ENCODE measurements around the gene OCIAD1. TPM values are rescaled to one million over a fixed set of nuclear protein-coding genes. Genes with fewer than 3 reads are reported as not detected.

Gene OCIAD1
- polyA plus RNA-seq, 3 donors = 112 to 145 (median 139) TPM

DNA sequence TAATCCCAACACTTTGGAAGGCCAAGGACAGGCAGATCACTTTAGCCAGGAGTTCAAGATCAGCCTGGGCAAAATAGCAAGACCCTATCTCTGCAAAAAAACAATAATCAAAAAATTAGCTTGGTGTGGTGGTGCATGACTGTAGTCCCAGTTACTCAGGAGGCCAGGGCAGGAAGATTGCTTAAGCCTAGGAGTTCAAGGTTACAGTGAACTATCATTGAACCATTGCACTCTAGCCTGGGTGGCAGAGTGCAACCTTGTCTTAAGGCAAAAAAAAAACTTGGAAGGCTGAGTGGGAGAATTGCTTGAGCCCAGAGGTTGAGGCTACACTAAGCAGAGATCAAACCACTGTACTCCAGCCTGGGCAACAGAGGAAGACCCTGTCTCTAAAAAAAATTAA lies 45.6 kb upstream of the OCIAD1 start:
- H3K36me3 Mint-ChIP-seq = no peaks in the 10 kb centered on the region
- H3K27me3 Mint-ChIP-seq (ENCODE audit: low read depth in 3 of 3) = peaks cover 0 to 3% (median 1%) of the 10 kb centered on the region in 3 donors
- H3K36me3 ChIP-seq (replicated peaks in 1 of 2; ENCODE audit: control insufficient read depth in 1 of 2, insufficient read depth in 2 of 2, low read length in 2 of 2) = no peaks in the 10 kb centered on the region
- no peak overlapping the region for H2AFZ ChIP-seq (ENCODE audit: insufficient read depth, low read depth, low read length, poor library complexity, severe bottlenecking)
- H3K4me1 Mint-ChIP-seq = peaks cover 11% of the 10 kb centered on the region
- H3K79me2 ChIP-seq (ENCODE audit: insufficient read depth, low read length) = no peaks in the 10 kb centered on the region
- no peak overlapping the region for H3K4me2 ChIP-seq (replicated peaks; ENCODE audit: extremely low read depth, low read length, poor library complexity, severe bottlenecking)
- no peaks in the 10 kb centered on the region for H4K20me1 ChIP-seq (ENCODE audit: insufficient read depth, low read length)
- no peak overlapping the region for H3K9ac ChIP-seq (ENCODE audit: insufficient read depth, low read length, poor library complexity, severe bottlenecking)
- DNase-seq = no peak
- H3K27ac ChIP-seq (ENCODE audit: low read depth in 1 of 2, low read length in 2 of 2) = no peak overlapping the region
- no peaks in the 10 kb centered on the region for H3K27me3 ChIP-seq (ENCODE audit: control insufficient read depth in 2 of 2, insufficient read depth in 2 of 2, low read length in 2 of 2)
- intact Hi-C loops (cut with micrococcal nuclease) = no loop called here
- peaks cover 7 to 11% of the 10 kb centered on the region in 2 donors for H3K4me1 ChIP-seq (ENCODE audit: control insufficient read depth in 1 of 2, insufficient read depth in 2 of 2, low read length in 2 of 2)
- no peaks in the 10 kb centered on the region for H3K9me3 ChIP-seq (replicated peaks in 1 of 2; ENCODE audit: control insufficient read depth in 1 of 2, insufficient read depth in 1 of 2, low read length in 2 of 2)
- no peak overlapping the region for H3K4me3 ChIP-seq (replicated peaks in 1 of 3; ENCODE audit: low read depth in 2 of 3, low read length in 3 of 3)
- TF ChIP-seq, protein P1, sequence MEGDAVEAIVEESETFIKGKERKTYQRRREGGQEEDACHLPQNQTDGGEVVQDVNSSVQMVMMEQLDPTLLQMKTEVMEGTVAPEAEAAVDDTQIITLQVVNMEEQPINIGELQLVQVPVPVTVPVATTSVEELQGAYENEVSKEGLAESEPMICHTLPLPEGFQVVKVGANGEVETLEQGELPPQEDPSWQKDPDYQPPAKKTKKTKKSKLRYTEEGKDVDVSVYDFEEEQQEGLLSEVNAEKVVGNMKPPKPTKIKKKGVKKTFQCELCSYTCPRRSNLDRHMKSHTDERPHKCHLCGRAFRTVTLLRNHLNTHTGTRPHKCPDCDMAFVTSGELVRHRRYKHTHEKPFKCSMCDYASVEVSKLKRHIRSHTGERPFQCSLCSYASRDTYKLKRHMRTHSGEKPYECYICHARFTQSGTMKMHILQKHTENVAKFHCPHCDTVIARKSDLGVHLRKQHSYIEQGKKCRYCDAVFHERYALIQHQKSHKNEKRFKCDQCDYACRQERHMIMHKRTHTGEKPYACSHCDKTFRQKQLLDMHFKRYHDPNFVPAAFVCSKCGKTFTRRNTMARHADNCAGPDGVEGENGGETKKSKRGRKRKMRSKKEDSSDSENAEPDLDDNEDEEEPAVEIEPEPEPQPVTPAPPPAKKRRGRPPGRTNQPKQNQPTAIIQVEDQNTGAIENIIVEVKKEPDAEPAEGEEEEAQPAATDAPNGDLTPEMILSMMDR (IDR thresholded peaks at IDR 0.05) = no peak
- no peak overlapping the region for H3K27ac Mint-ChIP-seq
- no peak overlapping the region for H3K4me3 Mint-ChIP-seq
- H3K9me3 Mint-ChIP-seq = no peaks in the 10 kb centered on the region

DNA sequence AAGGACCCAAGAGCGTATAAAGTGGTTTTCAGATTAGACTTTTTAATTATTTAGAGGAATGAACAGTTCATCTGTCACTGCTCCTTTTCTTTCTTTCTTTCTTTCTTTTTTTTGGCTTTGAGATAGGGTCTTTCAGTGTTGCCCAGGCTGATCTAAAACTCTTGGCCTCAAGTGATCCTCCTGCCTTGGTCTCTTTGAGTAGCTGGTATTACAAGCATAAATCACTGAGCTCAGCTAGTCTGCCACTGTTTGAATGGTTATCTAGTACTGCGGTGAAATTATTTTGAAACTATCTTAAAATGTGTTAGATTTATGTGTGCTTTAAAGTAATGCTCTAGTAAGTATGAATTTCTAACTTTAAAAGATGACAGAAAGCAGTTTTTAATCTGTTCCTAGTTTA lies 44.3 kb upstream of the OCIAD1 start:
- no CpG with 5 or more reads among the region's 2 CpGs for WGBS (ENCODE audit: insufficient coverage)
- Histone ChIP-seq H3K79me2 (ENCODE audit: insufficient read depth, low read length) (no peaks in the 10 kb centered on the region), H3K27ac (ENCODE audit: low read depth in 1 of 2, low read length in 2 of 2) (no peak overlapping the region), H3K4me2 (replicated peaks; ENCODE audit: extremely low read depth, low read length, poor library complexity, severe bottlenecking) (no peak overlapping the region), H3K9me3 (replicated peaks in 1 of 2; ENCODE audit: control insufficient read depth in 1 of 2, insufficient read depth in 1 of 2, low read length in 2 of 2) (no peaks in the 10 kb centered on the region), H3K4me1 (ENCODE audit: control insufficient read depth in 1 of 2, insufficient read depth in 2 of 2, low read length in 2 of 2) (peaks cover 0 to under 1% of the 10 kb centered on the region in 2 donors), H4K20me1 (ENCODE audit: insufficient read depth, low read length) (no peaks in the 10 kb centered on the region), H2AFZ (ENCODE audit: insufficient read depth, low read depth, low read length, poor library complexity, severe bottlenecking) (no peak overlapping the region), H3K9ac (ENCODE audit: insufficient read depth, low read length, poor library complexity, severe bottlenecking) (no peak overlapping the region), H3K27me3 (ENCODE audit: control insufficient read depth in 2 of 2, insufficient read depth in 2 of 2, low read length in 2 of 2) (no peaks in the 10 kb centered on the region), H3K4me3 (replicated peaks in 1 of 3; ENCODE audit: low read depth in 2 of 3, low read length in 3 of 3) (no peak overlapping the region), H3K36me3 (replicated peaks in 1 of 2; ENCODE audit: control insufficient read depth in 1 of 2, insufficient read depth in 2 of 2, low read length in 2 of 2) (no peaks in the 10 kb centered on the region)
- peaks cover 0 to 3% (median 1%) of the 10 kb centered on the region in 3 donors for H3K27me3 Mint-ChIP-seq (ENCODE audit: low read depth in 3 of 3)
- H3K36me3 Mint-ChIP-seq = no peaks in the 10 kb centered on the region
- H3K4me3 Mint-ChIP-seq = no peak overlapping the region
- H3K4me1 Mint-ChIP-seq = peaks cover 3% of the 10 kb centered on the region
- H3K9me3 Mint-ChIP-seq = no peaks in the 10 kb centered on the region
- intact Hi-C loops (cut with micrococcal nuclease) = no loop called here
- TF ChIP-seq, protein P1 (IDR thresholded peaks at IDR 0.05) = no peak
- no peak overlapping the region for H3K27ac Mint-ChIP-seq
- DNase-seq = no peak
